GM12872 (cell line): ENCODE results near the gene PTAFR.

Experiments used
- TF ChIP-seq, protein P1 (sequence below): IDR thresholded peaks from 3 replicates; pipeline ENCODE4 v1.5.1; 2011; ENCODE audit warnings: low read depth, mild to moderate bottlenecking, low read length, moderate library complexity; ENCODE audit not compliant: insufficient read depth

The PTAFR gene

DNA sequence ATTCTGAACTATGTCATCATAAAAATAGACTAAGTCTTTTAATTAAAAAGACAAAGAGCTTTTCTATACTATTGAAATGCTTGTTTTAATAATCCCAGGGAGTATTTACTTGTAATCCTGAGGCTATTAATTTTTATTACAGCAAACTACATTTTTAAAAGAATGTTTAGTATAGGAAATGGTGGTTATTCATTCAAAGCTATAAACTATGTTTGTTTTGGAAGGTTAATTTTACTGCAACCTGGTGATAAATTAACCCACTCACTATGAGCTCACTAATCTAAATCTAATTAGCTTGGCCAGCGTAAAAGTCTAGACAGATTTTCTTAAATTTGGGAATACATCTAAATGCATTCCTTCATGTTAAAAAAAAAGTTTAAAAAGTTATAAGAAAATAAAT, 74.3 kb downstream of the PTAFR start:
- TF ChIP-seq, protein P1, sequence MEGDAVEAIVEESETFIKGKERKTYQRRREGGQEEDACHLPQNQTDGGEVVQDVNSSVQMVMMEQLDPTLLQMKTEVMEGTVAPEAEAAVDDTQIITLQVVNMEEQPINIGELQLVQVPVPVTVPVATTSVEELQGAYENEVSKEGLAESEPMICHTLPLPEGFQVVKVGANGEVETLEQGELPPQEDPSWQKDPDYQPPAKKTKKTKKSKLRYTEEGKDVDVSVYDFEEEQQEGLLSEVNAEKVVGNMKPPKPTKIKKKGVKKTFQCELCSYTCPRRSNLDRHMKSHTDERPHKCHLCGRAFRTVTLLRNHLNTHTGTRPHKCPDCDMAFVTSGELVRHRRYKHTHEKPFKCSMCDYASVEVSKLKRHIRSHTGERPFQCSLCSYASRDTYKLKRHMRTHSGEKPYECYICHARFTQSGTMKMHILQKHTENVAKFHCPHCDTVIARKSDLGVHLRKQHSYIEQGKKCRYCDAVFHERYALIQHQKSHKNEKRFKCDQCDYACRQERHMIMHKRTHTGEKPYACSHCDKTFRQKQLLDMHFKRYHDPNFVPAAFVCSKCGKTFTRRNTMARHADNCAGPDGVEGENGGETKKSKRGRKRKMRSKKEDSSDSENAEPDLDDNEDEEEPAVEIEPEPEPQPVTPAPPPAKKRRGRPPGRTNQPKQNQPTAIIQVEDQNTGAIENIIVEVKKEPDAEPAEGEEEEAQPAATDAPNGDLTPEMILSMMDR, result no peak

DNA sequence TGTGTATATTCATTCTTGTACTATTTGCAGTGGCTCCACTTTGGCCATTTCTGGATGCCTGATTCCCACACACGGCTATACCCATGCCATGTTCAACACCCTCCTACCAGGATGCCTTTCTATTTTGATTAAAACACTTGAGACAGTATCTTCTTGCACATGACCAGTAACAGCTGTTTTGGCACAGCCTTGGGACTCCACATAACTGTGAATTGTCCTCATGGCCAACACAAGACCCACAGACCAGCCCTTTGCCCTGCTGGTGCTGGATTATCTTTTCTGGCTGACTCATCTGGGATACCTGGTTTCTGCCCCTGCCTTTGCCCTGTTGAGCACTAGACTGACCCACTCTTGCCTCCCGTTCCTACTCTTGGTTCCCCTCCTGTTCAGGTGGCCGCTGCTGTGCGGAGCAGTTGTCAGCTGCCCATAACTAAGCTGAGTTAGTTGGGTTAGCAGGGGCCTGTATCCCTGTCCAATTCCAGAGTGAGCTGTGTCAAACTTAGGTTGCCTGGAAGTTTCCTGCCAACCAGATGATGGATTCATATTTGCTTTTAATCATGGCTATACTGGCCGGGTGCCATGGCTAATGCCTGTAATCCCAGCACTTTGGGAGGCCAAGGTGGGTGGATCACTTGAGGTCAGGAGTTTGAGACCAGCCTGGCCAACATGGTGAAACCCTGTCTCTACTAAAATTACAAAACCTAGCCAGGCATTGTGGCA, 77.3 kb downstream of the PTAFR start:
- TF ChIP-seq, protein P1, result no peak
